Bronchial epithelial cell (primary cell): ENCODE results near the gene TMEM270. TPM values are rescaled to one million over a fixed set of nuclear protein-coding genes. Genes with fewer than 3 reads are reported as not detected.
"Not testable (repeated sequence)": the region's sequence is repeated elsewhere in the genome, so short reads cannot be mapped to it uniquely, and the experiment has no call there.

Source experiments
- DNase-seq: peaks from one replicate; pipeline ENCODE4 v3.0.0-alpha.2; 2010; ENCODE audit warnings: low read depth
- FAIRE-seq: peaks from 2 replicates; lab custom pipeline; 2011; peaks lifted over from hg19 to GRCh38; lab: Jason Lieb, UNC
- H3K27me3 ChIP-seq: 2 replicates; pipeline ENCODE4 v1.5.1; 2011; ENCODE audit warnings: low read length; ENCODE audit not compliant: control insufficient read depth, insufficient read depth
- H3K36me3 ChIP-seq: 2 replicates; pipeline ENCODE4 v1.5.1; 2011; ENCODE audit warnings: low read length; ENCODE audit not compliant: control insufficient read depth, insufficient read depth
- H3K4me3 ChIP-seq: 2 replicates; pipeline ENCODE4 v1.5.1; 2011; ENCODE audit warnings: mild to moderate bottlenecking, low read depth, low read length, control low read depth
- total RNA-seq: library from RNA; depleted of rRNA; stranded (reverse); fragments of >200 nt; gene quantifications from 2 replicates; pipeline ENCODE4 v1.2.1, GENCODE V29; 2014
- TF ChIP-seq, protein P1 (sequence below): IDR thresholded peaks from 2 replicates; pipeline ENCODE4 v1.5.1; 2011; ENCODE audit warnings: mild to moderate bottlenecking, moderate library complexity, low read length, control low read depth, inconsistent platforms; ENCODE audit not compliant: insufficient read depth, severe bottlenecking

TMEM270 gene, protein sequence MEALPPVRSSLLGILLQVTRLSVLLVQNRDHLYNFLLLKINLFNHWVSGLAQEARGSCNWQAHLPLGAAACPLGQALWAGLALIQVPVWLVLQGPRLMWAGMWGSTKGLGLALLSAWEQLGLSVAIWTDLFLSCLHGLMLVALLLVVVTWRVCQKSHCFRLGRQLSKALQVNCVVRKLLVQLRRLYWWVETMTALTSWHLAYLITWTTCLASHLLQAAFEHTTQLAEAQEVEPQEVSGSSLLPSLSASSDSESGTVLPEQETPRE
- total RNA-seq, result not detected in 2 replicates

DNA sequence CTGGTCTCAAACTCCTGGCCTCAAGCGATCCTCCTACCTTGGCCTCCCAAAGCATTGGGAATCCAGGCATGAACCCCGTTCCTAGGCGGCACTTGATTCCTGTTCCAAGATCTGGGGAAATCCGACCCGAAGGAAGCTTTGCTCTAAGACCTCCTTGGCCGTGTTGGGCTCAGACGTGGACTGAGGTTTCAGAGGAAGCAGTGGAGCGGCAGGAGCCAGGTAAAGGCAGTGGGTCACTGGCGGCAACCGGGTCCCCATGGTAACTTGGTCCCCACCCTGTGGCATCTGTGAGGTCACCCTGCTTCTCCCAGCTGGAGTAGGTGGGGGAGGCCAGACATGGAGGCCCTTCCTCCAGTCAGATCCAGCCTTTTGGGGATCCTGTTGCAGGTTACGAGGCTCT is at the start of gene TMEM270:
Gene TMEM270, plus strand, starts transcription at position 301 of the 400 bp plus-strand sequence. Its CDS starts 36 bp downstream, at position 337.
- DNase-seq (no peak), FAIRE-seq (no peak)
- TF ChIP-seq, protein P1, sequence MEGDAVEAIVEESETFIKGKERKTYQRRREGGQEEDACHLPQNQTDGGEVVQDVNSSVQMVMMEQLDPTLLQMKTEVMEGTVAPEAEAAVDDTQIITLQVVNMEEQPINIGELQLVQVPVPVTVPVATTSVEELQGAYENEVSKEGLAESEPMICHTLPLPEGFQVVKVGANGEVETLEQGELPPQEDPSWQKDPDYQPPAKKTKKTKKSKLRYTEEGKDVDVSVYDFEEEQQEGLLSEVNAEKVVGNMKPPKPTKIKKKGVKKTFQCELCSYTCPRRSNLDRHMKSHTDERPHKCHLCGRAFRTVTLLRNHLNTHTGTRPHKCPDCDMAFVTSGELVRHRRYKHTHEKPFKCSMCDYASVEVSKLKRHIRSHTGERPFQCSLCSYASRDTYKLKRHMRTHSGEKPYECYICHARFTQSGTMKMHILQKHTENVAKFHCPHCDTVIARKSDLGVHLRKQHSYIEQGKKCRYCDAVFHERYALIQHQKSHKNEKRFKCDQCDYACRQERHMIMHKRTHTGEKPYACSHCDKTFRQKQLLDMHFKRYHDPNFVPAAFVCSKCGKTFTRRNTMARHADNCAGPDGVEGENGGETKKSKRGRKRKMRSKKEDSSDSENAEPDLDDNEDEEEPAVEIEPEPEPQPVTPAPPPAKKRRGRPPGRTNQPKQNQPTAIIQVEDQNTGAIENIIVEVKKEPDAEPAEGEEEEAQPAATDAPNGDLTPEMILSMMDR, result no peak
- no peak within 1 kb of the TSS for H3K4me3 ChIP-seq
- peaks cover 6% of the 10 kb centered on the region for H3K27me3 ChIP-seq
- H3K36me3 ChIP-seq, result no peaks in the 10 kb centered on the region

DNA sequence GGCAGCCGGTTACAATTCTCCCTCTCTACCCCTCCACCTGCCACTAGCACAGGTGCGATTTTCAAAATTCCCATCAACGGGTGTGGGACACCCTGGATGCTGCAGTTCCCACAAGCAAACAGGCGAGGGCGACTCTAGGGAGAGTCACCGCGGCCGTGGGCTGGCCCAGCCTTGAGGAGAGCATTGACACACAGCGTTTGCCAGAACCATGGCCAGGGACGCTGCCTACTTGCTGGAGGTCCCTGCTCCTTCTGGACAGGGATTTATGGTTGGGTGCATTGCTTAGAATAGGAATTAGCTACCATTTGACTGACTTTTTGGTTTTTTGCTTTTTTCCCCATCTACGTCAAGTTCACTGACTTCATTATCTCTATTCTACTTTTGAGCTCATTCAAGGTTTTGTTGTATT is 49.2 kb upstream of the TMEM270 start:
- DNase-seq (peak; percentile 54), FAIRE-seq (no peak)
- H3K27me3 ChIP-seq, result no peaks in the 10 kb centered on the region
- TF ChIP-seq, protein P1, result peak; percentile 90
- H3K4me3 ChIP-seq, result no peak overlapping the region
- no peaks in the 10 kb centered on the region for H3K36me3 ChIP-seq

DNA sequence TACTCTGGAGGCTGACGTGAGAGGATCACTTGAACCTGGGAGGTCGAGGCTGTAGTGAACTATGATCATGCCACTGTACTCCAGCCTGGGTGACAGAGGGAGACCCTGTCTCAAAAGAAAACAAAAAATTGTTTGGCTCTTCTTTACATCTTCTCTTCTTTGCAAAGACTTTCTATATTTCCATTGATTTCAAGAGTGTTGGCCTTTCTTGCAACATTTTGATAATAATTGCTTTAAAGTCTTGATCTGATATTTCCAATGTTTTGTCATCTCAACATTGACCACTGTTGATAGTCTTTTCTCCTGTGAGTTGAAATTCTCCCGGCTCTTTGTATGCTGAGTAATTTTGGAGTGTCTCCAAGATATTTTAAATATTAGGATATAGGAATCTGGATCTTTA is 48.0 kb upstream of the TMEM270 start:
- DNase-seq (no peak), FAIRE-seq (no peak)
- TF ChIP-seq, protein P1, result no peak
- no peaks in the 10 kb centered on the region for H3K27me3 ChIP-seq
- H3K4me3 ChIP-seq, result no peak overlapping the region
- H3K36me3 ChIP-seq, result no peaks in the 10 kb centered on the region

DNA sequence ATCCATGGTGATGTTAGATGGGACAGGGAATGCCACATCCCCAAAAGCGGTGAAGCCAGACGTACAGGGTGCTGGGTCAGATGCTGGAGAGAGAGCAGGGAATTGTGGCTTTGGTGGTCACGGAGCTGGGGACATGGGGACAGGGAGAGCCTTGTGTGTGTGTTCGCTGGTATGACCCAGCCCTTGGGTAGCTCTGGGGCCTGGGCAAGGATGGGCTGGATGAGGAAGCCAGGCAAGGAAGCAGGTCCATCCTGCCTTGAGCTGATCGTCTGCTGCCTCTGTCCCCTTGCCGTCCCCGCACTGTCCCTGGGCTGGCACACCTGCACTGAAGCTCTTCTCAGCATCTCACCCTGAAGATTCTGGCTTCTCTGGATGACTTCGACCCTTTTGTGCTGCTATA is 45.5 kb upstream of the TMEM270 start:
- no peaks in the 10 kb centered on the region for H3K27me3 ChIP-seq
- no peak overlapping the region for H3K4me3 ChIP-seq
- no peak for FAIRE-seq
- H3K36me3 ChIP-seq, result no peaks in the 10 kb centered on the region
- DNase-seq, result no peak
- TF ChIP-seq, protein P1, result no peak

DNA sequence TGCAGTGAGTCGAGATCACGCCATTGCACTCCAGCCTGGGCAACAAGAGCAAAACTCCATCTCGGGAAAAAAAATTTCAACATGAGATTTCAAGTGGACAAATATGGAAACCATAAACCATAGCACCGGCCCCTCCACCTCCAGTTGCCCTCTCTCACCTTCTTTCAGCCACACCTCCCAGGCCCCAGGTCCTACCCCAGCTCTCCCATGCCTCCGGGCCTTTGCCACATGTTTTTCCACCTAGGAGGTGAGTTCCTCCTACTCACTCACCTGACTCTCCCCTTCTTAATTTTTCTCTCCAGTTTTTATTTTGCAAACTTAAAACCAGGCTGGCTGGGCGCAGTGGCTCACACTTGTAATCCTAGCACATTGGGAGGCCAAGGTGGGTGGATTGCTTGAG is 43.8 kb upstream of the TMEM270 start:
- Histone ChIP-seq H3K36me3 (no peaks in the 10 kb centered on the region), H3K4me3 (no peak overlapping the region), H3K27me3 (no peaks in the 10 kb centered on the region)
- TF ChIP-seq, protein P1, result no peak
- no peak for FAIRE-seq
- DNase-seq, result no peak

DNA sequence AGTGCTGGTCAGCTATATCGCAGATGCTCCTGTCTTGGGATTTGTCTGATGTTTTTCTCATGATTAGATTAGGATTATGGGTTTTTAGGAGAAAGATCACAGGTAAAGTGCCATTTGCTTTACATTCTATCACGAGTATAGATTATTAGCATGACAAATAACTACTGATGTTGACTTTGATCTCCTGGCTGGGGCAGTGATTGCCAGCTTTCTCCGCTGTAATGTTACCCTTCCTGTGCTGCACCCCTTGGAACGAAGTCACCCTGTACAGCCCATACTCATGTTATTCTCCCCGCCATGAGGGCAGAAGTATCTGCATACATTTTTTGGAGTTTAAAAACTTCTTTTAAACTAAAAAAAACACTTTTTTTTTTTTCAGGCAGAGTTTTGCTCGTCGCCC is 40.9 kb upstream of the TMEM270 start:
- Histone ChIP-seq H3K4me3 (no peak overlapping the region), H3K36me3 (no peaks in the 10 kb centered on the region), H3K27me3 (no peaks in the 10 kb centered on the region)
- FAIRE-seq (no peak), DNase-seq (no peak)
- TF ChIP-seq, protein P1, result no peak

DNA sequence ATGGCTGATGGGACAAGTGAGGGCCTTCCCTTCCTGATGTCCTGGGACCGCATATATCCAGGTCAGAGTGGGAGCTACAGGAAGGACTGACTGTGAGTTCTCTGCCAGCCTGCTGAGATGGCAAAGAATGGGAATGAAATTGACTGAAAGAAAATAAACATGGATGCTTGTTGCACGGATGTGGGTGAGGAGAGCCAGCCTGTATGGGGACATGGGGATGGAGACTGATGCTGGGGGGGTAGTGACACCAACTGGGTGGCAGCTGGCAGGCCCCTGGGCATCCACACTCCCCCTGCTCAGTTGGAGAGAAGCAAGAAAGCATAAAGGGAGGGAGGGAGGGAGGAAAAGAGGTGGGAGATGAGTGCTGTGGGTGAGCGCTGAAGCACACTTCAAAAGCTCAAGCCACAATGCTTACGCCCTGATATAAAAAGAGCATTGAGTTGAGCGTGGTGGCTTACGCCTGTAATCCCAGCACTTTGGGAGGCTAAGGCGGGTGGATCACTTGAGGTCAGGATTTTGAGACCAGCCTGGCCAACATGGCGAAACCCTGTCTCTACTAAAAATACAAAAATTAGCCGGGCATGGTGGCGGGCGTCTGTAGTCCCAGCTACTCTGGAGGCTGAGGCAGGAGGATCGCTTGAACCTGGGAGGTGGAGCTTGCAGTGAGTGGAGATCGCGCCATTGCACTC is 39.2 kb upstream of the TMEM270 start:
- not testable (repeated sequence) for FAIRE-seq, H3K27me3 ChIP-seq, H3K4me3 ChIP-seq, H3K36me3 ChIP-seq, DNase-seq
